ENCODE measurements around the gene TEX12.

DNA sequence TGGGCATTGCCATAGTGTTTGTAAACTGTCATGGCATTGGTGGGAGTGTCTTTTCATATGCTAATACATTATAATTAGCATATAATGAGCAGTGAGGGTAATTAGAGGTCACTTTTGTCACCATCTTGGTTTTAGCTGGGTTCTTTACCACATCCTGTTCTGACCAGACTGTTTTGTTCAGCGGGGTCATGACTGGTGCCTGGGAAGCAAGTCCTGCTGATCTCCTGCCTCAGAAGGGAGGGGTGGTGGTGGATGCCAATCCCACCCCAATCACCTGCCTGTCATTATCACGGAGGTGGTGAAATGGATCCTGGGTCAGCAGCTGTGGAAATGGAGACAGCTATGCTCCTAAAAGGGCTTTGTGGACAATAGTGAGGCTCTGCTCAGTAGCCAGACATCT is 34.4 kb upstream of the TEX12 start:
- TF ChIP-seq, protein P1, sequence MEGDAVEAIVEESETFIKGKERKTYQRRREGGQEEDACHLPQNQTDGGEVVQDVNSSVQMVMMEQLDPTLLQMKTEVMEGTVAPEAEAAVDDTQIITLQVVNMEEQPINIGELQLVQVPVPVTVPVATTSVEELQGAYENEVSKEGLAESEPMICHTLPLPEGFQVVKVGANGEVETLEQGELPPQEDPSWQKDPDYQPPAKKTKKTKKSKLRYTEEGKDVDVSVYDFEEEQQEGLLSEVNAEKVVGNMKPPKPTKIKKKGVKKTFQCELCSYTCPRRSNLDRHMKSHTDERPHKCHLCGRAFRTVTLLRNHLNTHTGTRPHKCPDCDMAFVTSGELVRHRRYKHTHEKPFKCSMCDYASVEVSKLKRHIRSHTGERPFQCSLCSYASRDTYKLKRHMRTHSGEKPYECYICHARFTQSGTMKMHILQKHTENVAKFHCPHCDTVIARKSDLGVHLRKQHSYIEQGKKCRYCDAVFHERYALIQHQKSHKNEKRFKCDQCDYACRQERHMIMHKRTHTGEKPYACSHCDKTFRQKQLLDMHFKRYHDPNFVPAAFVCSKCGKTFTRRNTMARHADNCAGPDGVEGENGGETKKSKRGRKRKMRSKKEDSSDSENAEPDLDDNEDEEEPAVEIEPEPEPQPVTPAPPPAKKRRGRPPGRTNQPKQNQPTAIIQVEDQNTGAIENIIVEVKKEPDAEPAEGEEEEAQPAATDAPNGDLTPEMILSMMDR (IDR thresholded peaks at IDR 0.05; ENCODE audit: borderline replicate concordance, extremely low read depth, low read length, poor library complexity, severe bottlenecking) = no peak
- no peak for TF ChIP-seq EZH2 (IDR thresholded peaks at IDR 0.05; ENCODE audit: borderline replicate concordance, low read depth, low read length, severe bottlenecking)

Measured in DND-41 (cell line).